ENCODE results near the gene KRABD2.
"Not testable (repeated sequence)": the region's sequence is repeated elsewhere in the genome, so short reads cannot be mapped to it uniquely, and the experiment has no call there.

KRABD2 gene

DNA sequence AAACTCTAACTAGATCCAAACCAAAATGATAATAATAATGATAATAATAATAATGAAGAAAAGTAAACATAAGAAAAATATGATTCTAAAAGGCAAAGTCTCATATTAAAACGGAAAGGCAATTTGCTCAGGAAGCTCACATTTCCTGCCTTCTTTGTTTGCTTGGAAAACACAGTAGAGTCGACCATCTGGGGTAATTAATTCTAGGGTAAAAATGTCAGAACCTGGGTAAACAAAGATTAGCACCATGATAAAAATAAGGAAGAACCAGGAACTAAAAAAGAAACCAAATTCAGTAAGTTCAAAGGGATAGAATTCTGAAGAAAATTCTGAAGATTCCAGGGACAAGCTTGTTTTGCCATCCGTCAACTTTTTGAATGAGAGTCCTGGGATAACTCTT lies 16.2 kb downstream of the KRABD2 start:
- no peak for DNase-seq

DNA sequence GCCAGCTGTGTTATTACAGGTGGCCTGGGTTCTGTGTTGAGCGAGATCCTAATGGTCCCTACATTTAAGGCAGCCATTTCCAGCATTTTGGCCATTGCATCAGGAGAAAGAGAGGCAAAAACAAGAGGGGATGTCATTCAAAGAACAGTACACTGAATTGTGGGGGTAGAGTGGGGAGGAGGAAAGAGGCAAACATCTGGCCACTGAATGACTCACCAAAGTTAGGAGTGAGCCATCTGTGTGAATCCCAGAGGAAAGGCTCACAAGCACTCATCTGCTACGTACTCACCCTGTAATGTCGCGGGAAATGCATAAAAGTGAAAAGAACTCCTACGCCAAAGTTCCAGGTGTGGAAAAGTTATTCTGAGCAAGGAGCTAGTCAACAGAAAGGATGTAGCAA lies 16.7 kb downstream of the KRABD2 start:
- DNase-seq = no peak

DNA sequence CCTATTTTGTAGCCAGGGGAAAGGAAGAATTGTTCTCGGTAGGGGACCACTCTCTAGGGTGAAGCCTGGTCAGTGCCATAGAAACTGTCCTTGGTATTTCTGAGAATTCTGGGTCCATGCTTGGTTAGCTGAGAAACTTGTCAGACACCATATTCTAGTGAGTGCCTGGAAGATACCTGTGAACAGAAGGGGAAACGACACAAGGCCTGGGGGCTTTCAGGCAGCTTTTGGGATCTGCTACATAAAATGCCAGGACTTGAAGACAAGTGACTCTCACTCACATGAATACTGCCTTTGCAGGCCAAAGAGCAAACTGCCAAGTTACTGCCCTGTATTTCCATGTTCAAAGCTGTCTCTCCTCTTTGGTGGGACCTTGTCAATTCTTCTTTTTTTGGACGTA lies 18.6 kb downstream of the KRABD2 start:
- DNase-seq = no peak

DNA sequence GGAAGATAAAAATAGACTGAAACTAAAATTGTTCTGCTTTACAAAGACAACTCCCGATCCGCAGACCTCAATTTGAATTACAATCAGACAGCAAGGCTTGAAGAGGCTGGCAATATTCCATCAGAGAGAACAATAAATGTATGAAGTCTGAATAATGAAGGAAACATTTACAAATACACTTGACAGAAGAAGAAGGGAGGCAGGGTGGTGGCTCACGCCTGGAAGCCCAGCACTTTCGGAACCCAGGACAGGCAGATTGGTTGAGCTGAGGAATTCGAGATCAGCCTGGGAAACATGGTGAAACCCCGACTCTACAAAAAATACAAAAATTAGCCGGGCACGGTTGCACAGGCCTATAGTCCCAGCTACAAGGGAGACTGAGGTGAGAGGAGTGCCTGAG lies 22.3 kb downstream of the KRABD2 start:
- no peak for DNase-seq

DNA sequence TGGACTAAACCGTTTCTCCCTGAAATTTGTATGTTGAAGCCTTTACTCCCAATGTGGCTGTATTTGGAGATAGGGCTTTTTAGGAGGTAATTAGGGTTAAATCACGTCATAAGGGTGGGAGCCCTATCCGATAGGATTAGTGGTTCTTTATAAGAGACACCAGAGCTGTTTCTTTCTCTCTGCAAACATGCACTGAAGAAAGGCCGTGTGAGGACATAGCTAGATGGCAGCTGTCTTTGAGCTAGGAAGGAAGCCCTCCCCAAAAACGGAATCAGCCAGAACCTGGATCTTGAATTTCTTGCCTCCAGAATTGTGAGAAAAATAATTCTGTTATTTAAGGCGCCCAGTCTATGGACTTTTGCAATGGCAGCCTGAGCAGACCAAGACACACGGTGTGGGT lies 22.8 kb downstream of the KRABD2 start:
- DNase-seq = no peak

DNA sequence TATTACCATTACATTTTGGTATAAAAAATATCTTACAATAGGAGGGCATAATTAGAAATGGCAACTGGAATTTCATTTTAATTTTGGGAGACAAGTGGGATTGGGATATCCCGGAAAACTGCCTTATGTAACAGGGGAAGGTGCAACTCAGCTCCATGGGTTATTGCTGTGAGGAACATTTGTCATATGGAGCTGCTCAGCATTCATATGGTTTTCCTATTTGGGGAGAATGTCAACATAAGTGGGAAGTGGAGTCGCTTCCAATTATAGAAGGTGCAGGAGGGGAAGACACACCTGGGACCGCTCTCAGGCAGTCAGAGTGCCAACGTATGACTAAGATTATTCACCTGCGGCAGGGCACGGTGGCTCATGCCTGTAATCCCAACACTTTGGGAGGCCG lies 26.2 kb downstream of the KRABD2 start:
- no peak for DNase-seq

DNA sequence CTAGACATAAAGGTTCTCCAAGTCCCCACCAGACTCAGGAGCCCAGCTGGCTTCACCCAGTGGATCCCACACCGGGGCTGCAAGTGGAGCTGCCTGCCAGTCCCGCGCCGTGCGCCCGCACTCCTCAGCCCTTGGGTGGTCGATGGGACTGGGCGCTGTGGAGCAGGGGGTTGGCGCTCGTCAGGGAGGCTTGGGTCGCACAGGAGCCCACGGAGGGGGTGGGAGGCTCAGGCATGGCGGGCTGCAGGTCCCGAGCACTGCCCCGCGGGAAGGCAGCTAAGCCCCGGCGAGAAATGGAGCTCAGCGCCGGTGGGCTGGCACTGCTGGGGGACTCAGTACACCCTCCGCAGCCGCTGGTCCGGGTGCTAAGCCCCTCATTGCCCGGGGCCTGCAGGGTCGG lies 29.5 kb downstream of the KRABD2 start:
- DNase-seq = not testable (repeated sequence)

DNA sequence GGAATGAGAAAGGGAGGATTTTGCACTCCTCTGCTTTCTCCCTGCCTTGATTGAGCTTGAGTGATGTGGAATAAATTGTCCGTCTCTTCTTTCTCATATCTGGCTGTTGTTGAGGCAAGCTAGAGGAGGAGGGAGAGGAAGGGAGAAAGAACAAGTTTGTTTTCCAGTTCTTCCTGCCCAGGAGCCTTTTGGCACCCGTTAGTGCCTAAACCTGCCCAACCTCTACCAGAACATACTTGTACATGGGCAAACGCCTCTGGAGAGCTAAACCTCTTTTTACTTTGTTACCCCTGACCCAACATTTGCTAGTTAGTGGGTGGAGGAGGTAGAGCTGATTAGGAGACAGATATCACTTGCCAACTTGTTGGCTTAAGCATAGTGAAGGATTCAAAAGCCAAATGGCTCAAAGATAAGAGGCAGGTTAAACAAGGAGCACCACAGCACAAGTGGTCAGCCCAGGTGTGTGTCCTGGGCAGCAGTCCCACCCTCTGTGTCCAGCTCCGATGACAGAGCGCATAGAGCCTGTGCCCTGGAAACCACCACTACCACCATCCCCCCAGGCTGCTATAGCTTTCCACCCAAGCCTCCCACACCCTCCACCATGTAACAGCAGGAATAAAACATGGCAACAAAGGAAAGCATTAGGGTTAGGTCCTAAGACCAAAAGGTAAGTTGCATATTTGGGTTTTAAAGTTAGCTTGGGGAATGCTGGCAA lies 30.4 kb downstream of the KRABD2 start:
- no peak for DNase-seq

DNA sequence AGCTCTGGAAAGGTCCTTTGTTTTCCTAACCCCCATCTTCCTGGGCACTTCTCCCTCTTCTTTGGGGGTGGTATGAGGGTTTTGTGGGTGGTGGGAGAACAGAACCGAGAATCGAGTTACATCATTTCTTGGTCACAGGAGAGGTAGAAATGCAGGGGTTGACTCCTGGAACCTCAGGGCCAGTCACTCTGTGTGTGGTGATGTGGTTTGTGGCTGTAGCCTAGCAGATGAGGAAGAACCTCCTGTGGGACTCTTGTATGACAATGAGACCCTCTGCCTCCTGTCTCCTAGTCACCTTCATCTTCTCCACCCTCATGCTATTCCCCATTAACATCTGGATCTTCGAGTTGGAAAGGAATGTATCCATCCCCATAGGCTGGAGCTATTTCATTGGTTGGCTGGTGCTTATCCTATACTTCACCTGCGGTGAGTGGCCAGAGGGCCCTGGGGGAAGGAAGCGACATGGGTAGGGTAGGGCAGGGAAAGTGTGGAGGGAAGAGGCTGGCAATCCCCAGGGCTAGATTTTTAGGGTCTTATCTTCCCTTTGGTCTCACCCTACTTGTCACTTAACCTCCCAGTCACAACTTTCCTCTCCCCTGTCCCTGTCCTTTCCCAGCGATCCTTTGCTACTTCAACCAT lies 31.3 kb downstream of the KRABD2 start:
- no peak for DNase-seq

DNA sequence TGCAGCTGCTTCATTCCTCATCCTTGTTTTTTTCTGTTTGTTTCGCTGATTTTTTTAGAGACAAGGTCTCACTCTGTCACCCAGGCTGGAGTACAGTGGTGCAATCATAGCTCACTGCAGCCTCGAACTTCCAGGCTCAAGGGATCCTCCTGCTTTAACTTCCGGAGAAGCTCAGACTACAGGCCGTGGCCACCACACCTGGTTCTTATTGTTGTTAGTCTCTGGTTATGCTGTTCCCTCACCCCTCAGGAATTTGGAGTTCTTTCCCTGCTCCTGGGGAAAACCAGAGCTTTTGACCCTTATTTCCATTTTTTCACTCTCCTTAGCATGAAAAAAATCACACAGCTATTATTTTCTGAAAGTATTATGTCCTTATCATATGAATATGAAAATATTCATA lies 35.0 kb downstream of the KRABD2 start:
- DNase-seq = no peak

DNA sequence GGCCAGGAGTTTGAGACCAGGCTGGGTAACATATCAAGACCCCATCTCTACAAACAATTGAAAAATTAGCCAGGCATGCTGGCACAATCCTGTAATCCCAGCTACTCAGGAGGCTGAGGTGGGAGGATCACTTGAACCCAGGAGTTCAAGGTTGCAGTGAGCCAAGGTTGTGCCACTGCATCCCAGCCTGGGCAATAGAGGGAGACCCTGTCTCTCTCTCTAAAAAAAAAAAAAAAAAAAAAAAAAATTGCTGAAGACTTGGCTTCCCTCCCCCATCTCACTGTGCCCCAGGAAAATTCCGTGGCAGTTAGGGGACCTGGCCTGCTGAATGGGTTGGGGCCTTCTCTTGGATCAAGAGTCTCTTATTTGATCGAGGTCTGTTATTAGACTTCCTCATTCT lies 37.0 kb downstream of the KRABD2 start, which contains the start of gene ODF4:
Gene ODF4 (plus strand): TSS at position 301 of the 400 bp plus-strand sequence. CDS start 212 bp downstream, outside the sequence.
- DNase-seq = no peak

DNA sequence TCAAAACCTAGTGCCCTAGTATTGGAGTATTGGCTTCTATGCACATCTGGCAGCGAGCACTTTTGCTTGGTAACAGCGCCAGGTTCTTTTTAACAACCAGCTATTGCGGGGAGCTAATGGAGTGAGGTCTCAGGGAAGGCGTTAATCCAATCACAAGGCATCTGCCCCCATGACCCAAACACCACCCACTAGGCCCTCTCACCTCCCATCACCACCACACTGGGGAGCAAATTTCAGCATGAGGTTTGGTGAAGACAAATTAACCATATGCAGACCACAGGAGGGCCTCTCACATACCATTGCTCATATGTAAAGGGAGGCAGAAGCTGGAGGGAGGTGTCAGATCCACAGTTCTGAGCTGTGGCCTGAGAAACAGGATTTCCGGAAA lies 37.8 kb downstream of the KRABD2 start:
- no peak for DNase-seq

DNA sequence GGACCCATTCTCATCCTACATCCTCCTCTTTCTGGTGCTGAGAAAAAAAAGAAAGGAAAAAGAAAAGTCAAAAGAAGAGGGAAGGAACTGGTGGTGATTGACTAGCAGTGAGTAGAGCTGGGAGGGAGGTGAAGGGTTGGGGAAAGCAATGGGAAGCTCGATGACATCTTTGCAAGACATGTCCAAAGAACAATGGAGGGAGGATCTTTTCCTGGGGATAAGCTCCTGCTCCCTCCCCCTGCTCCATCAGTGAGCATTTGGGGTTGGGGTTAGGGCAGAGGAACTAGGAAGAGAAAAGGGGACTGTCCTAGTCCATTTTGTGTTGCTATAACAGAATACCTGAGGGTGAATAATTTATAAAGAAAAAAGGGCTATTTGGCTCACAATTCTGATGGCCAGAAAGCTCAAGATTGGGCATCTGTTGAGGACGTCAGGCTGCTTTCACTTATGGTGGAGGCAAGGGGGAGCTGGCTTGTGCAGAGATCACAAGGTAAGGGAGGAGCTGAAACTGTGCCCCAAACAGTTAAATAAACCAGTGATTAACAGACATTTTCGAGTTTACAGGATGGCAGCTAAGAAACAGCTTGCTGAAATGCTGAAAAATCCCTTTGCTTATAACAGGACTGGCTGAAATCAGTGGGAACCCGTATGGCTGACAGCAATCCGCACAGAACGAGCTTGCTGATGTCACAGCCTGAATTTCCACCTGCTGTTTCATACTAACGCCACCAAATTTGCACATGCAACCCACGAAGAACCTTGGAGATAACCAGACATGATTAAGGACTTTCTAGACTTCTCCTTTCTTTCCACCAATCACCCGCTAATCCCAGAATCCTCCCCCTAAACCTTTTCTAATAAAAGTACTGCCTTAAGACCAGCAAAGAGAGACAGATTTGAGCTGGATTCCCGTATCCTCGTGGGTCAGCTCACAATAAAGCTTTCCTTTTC lies 38.4 kb downstream of the KRABD2 start:
- DNase-seq = no peak

DNA sequence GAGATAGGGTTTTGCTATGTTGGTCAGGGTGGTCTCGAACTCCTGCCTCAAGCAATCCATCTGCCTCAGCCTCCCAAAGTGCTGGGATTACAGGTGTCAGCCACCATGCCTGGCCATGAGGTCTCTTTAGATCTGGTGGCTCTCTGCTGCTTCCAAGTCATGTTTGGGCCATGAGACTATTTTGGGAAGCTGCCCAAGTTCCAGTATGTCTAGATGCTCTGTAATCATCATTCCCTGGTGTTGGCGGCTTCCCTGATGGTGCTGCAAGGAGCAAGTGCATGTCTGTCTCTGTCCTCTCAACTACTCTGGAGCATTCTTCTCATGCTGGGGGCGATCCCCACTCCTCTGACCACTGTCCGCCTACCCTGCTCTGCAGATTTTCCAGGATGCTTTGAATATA lies 43.2 kb downstream of the KRABD2 start:
- no peak for DNase-seq

DNA sequence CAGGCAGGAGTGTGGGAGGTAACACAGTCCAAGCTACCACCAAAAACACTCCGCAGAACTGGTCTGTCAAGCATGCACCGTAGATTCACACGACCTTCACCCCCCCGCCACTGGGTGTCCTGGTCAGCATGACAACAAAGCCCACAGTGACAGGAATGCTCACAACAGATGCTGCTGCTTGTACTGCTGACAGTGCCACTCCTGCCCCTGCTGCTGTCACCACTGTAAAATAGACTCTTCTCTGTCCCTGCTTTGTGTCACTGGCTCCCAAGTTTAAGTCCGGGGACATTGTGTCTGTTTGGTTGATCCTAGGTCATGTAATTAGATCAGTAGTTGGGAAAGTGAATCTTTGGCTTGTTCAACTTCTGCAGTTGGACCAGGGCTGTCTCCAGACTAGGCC lies 43.8 kb downstream of the KRABD2 start:
- no peak for DNase-seq

DNA sequence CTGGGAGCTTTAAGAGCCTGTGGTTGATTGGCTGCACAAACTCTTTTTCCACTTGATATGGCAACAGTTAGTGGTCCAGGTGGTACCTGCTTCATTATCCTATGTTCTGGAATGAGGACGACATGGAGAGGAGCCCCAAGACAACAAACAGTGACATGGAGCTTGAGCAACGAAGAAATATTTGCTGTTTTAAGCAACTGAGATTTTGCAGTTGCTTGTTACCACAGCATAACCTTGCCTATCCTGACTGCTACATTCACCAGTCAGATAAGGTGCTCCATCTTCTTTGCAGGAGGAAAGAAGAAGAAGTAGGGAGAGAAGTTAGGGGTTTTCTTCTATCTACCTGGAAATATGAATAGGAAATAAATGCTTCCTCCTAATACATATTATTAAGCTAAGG lies 44.4 kb downstream of the KRABD2 start:
- DNase-seq = no peak

DNA sequence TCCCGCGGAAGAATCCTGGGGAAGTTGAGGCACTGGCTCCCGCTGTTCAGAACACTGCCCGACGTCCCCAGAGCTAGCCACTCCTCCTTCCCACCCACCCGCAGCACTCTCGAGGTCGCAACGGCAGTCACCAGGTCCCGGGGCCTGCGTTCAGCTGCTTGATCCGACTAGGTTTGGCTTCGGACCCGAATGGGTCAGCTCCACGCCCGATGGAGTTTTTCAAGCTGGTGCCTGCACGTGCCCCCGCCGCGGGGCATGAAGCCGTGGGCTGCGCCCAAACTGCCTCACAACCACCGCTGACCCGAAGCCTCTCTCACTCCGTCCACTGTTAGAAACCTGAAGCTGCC lies 49.2 kb downstream of the KRABD2 start:
- DNase-seq = no peak

Data from stimulated activated CD4-positive, alpha-beta T cell treated with anti-CD3 and anti-CD28 coated beads, Interleukin-4, amount 100 ng/mL, for 24 hours (primary cell).